Measurements from ENCODE around the gene GAREM1.

GAREM1 gene

GRCh38 chr18:32422978-32423740 lies 47.5 kb downstream of the GAREM1 start:
- no peak for DNase-seq

- no peak for DNase-seq
Measured at GRCh38 chr18:32422201-32422600, 48.5 kb downstream of the GAREM1 start.

GRCh38 chr18:32420084-32420750 lies 50.5 kb downstream of the GAREM1 start:
- DNase-seq = no peak

- DNase-seq = no peak
Measured at GRCh38 chr18:32418148-32418547, 52.5 kb downstream of the GAREM1 start.

- no peak for DNase-seq
Measured at GRCh38 chr18:32405588-32405987, 65.1 kb downstream of the GAREM1 start.

GRCh38 chr18:32401621-32402020 lies 69.1 kb downstream of the GAREM1 start:
- no peak for DNase-seq

GRCh38 chr18:32393407-32393806 lies 77.3 kb downstream of the GAREM1 start:
- DNase-seq = no peak

GRCh38 chr18:32391126-32391525 lies 79.6 kb downstream of the GAREM1 start:
- DNase-seq = no peak

GRCh38 chr18:32389858-32390257 lies 80.8 kb downstream of the GAREM1 start:
- no peak for DNase-seq

- DNase-seq = no peak
Measured at GRCh38 chr18:32389191-32389590, 81.5 kb downstream of the GAREM1 start.

GRCh38 chr18:32386471-32386870 lies 84.2 kb downstream of the GAREM1 start:
- no peak for DNase-seq

GRCh38 chr18:32383050-32383819 lies 87.4 kb downstream of the GAREM1 start:
- DNase-seq = no peak

- DNase-seq = no peak
Measured at GRCh38 chr18:32381761-32382160, 88.9 kb downstream of the GAREM1 start.

GRCh38 chr18:32380559-32380958 lies 90.1 kb downstream of the GAREM1 start:
- no peak for DNase-seq

- no peak for DNase-seq
Measured at GRCh38 chr18:32379891-32380290, 90.8 kb downstream of the GAREM1 start.

GRCh38 chr18:32378705-32379104 lies 92.0 kb downstream of the GAREM1 start:
- no peak for DNase-seq

GRCh38 chr18:32373995-32374394 lies 96.7 kb downstream of the GAREM1 start:
- no peak for DNase-seq

- DNase-seq = no peak
Measured at GRCh38 chr18:32373505-32373904, 97.2 kb downstream of the GAREM1 start.

GRCh38 chr18:32372381-32373061 lies 98.2 kb downstream of the GAREM1 start:
- DNase-seq = no peak

GRCh38 chr18:32372047-32372380 lies 98.7 kb downstream of the GAREM1 start:
- DNase-seq = no peak

GRCh38 chr18:32371384-32371783 lies 99.3 kb downstream of the GAREM1 start:
- no peak for DNase-seq

GRCh38 chr18:32368991-32369390 lies 101.7 kb downstream of the GAREM1 start:
- DNase-seq = no peak

- DNase-seq = no peak
Measured at GRCh38 chr18:32368170-32368569, 102.5 kb downstream of the GAREM1 start.
